HCT116 (cell line): ENCODE measurements around the gene THUMPD2. TPM values are rescaled to one million over a fixed set of nuclear protein-coding genes. Genes with fewer than 3 reads are reported as not detected.

Experiments
- ATAC-seq: fragments of 200-7000 bp; cut with Tn5 transposase; 2 replicates; pipeline ENCODE4 v1.9.1; 2020; ENCODE audit warnings: mild to moderate bottlenecking, moderate library complexity
- BruUV-seq: library from RNA; stranded (reverse); fragments of 400-500 nt; replicated peaks from 2 replicates; lab custom pipeline; 2021; lab: Mats Ljungman, UMichigan
- CTCF ChIA-PET: fragments of 300-600 bp; sonication (Branson Sonifier 250); formaldehyde crosslinking; loops from one replicate; lab custom pipeline; 2021; ENCODE audit warnings: antibody characterized with exemption; lab: Charles Lee
- POLR2A ChIA-PET: fragments of 300-600, 350-600 bp; sonication (Branson Sonifier 250); formaldehyde crosslinking; loops from one replicate; lab custom pipeline; 2021; ENCODE audit warnings: antibody characterized with exemption; lab: Charles Lee
- RAD21 ChIA-PET, 2 experiments: fragments of 300-600 bp; sonication (Branson Sonifier 250); formaldehyde crosslinking; loops; one replicate each; lab custom pipeline; 2023; ENCODE audit warnings: low total read pairs in 2 of 2; ENCODE audit not compliant: uncharacterized antibody in 2 of 2, unreplicated experiment in 2 of 2, low non-redundant PET in 1 of 2; lab: Charles Lee
- DNase-seq: peaks from one replicate; pipeline ENCODE4 v3.0.0-alpha.2; 2010; ENCODE audit warnings: low read depth, low spot score
- H2AFZ ChIP-seq: fragments of 200-600 bp; shearing (Covaris generic), sonication (generic); 2 replicates; pipeline ENCODE4 v1.6.1; 2017; ENCODE audit warnings: low read depth, mixed run types, mixed read lengths, antibody characterized with exemption, low read length; ENCODE audit not compliant: poor library complexity, severe bottlenecking
- H3K27ac ChIP-seq: 2 replicates; pipeline ENCODE4 v1.5.1; 2012; ENCODE audit warnings: low read depth, low read length
- H3K27me3 ChIP-seq: fragments of 200-600 bp; sonication (generic); 2 replicates; pipeline ENCODE4 v1.6.1; 2016; ENCODE audit warnings: mixed run types, low read length, mixed read lengths; ENCODE audit not compliant: insufficient read depth
- H3K36me3 ChIP-seq, 2 experiments: fragments of 200-500 bp in 1 of 2; fragments of 200-600 bp in 1 of 2; sonication (Bioruptor generic) in 1 of 2; sonication (generic) in 1 of 2; 2 replicates each; pipeline versions ENCODE4 v1.5.1 to v1.6.1; 2014 to 2016; ENCODE audit warnings: low read length in 2 of 2, inconsistent platforms in 1 of 2, mixed read lengths in 1 of 2, mixed run types in 1 of 2; ENCODE audit not compliant: insufficient read depth in 2 of 2, control insufficient read depth in 1 of 2
- H3K4me1 ChIP-seq, 2 experiments: fragments of 200-600 bp in 1 of 2; sonication (generic) in 1 of 2; 2 replicates each; pipeline versions ENCODE4 v1.5.1 to v1.6.1; 2012 to 2017; ENCODE audit warnings: low read length in 2 of 2, inconsistent platforms in 1 of 2, mild to moderate bottlenecking in 1 of 2, mixed read lengths in 1 of 2, mixed run types in 1 of 2, moderate library complexity in 1 of 2; ENCODE audit not compliant: insufficient read depth in 2 of 2, control insufficient read depth in 1 of 2
- H3K4me2 ChIP-seq: fragments of 200-600 bp; sonication (generic); 2 replicates; pipeline ENCODE4 v1.6.1; 2017; ENCODE audit warnings: mixed run types, low read length, mixed read lengths
- H3K4me3 ChIP-seq, 2 experiments: fragments of 200-600 bp in 1 of 2; sonication (generic) in 1 of 2; replicated peaks in 1 of 2; 2 replicates each; pipeline ENCODE4 v1.5.1; 2011 to 2016; ENCODE audit warnings: low read length in 2 of 2, control low read depth in 1 of 2, low read depth in 1 of 2, mild to moderate bottlenecking in 1 of 2, mixed read lengths in 1 of 2, mixed run types in 1 of 2
- H3K79me2 ChIP-seq: fragments of 200-600 bp; sonication (generic); 2 replicates; pipeline ENCODE4 v1.6.1; 2017; ENCODE audit warnings: mild to moderate bottlenecking, mixed run types, low read length, moderate library complexity, mixed read lengths; ENCODE audit not compliant: insufficient read depth
- H3K9ac ChIP-seq: fragments of 200-600 bp; sonication (generic); 2 replicates; pipeline ENCODE4 v1.6.1; 2016; ENCODE audit warnings: low read length, mixed read lengths
- H3K9me2 ChIP-seq: fragments of 200-600 bp; sonication (generic), shearing (Covaris generic); 2 replicates; pipeline ENCODE4 v1.6.1; 2017; ENCODE audit warnings: mixed run types, mild to moderate bottlenecking, moderate library complexity; ENCODE audit not compliant: insufficient read depth
- H3K9me3 ChIP-seq, 2 experiments: fragments of 200-500 bp in 1 of 2; fragments of 200-600 bp in 1 of 2; sonication (Bioruptor generic) in 1 of 2; sonication (generic) in 1 of 2; 2 replicates each; pipeline ENCODE4 v1.6.1; 2014 to 2017; ENCODE audit warnings: low read length in 2 of 2, mixed read lengths in 2 of 2, inconsistent platforms in 1 of 2, low read depth in 1 of 2, mild to moderate bottlenecking in 1 of 2, mixed run types in 1 of 2, moderate library complexity in 1 of 2; ENCODE audit not compliant: control insufficient read depth in 1 of 2, insufficient read depth in 1 of 2
- H4K20me1 ChIP-seq: fragments of 200-600 bp; sonication (generic), shearing (Covaris generic); 2 replicates; pipeline ENCODE4 v1.6.1; 2017; ENCODE audit warnings: mixed run types, mild to moderate bottlenecking, moderate library complexity; ENCODE audit not compliant: insufficient read depth
- CBX3 ChIP-seq: IDR thresholded peaks from 2 replicates; pipeline ENCODE4 v1.6.1; 2012; ENCODE audit warnings: low read depth
- CEBPB ChIP-seq: IDR thresholded peaks from 2 replicates; pipeline ENCODE4 v1.6.1; 2012; ENCODE audit warnings: low read depth
- JUND ChIP-seq: IDR thresholded peaks from 2 replicates; pipeline ENCODE4 v1.6.1; 2012
- POLR2AphosphoS5 ChIP-seq: IDR thresholded peaks from 2 replicates; pipeline ENCODE4 v1.6.1; 2011; ENCODE audit warnings: mild to moderate bottlenecking, low read depth, low read length, moderate library complexity
- SIN3A ChIP-seq: IDR thresholded peaks from 2 replicates; pipeline ENCODE4 v1.6.1; 2012; ENCODE audit warnings: low read depth
- SP1 ChIP-seq: IDR thresholded peaks from 2 replicates; pipeline ENCODE4 v1.6.1; 2012; ENCODE audit warnings: low read depth
- SRF ChIP-seq: IDR thresholded peaks from 2 replicates; pipeline ENCODE4 v1.6.1; 2012; ENCODE audit warnings: low read depth
- intact Hi-C: fragments of 100-400 bp; cut with micrococcal nuclease; formaldehyde crosslinking; loops from 2 replicates; pipeline ENCODE4 v1.10.0; 2022
- total RNA-seq: library from RNA; stranded (reverse); gene quantifications from one replicate; pipeline ENCODE4 v1.2.1, GENCODE V29; 2021; ENCODE audit not compliant: unreplicated experiment
- TF ChIP-seq, protein P1 (sequence below): IDR thresholded peaks from 2 replicates; pipeline ENCODE4 v1.6.1; 2012
- TF ChIP-seq, protein P2 (sequence below): IDR thresholded peaks from 2 replicates; pipeline ENCODE4 v1.6.1; 2011; ENCODE audit warnings: mild to moderate bottlenecking, low read length, moderate library complexity; ENCODE audit not compliant: insufficient replicate concordance; ENCODE audit errors: extremely low read depth
- TF ChIP-seq, protein P3 (sequence below): IDR thresholded peaks from 2 replicates; pipeline ENCODE4 v1.6.1; 2012; ENCODE audit warnings: low read depth

THUMPD2 gene
- total RNA-seq, 1 experiment from 2014 or later = 15.8 TPM

GRCh38 chr2:39712953-39713352 lies 66.1 kb downstream of the THUMPD2 start:
- intact Hi-C loops = no loop called here
- Histone ChIP-seq H3K9me2 (no peaks in the 10 kb centered on the region), H3K36me3 (no peaks in the 10 kb centered on the region), H3K4me3 (no peak overlapping the region), H3K4me1 (no peaks in the 10 kb centered on the region), H3K79me2 (no peaks in the 10 kb centered on the region), H3K27ac (no peak overlapping the region), H2AFZ (no peak overlapping the region), H4K20me1 (no peaks in the 10 kb centered on the region), H3K9me3 (no peaks in the 10 kb centered on the region), H3K9ac (no peak overlapping the region)
- ChIA-PET POLR2A (interaction anchor here (0.5 kb wide), 1 partner anchor 723 kb away, joined by 3 read pairs; no protein-coding TSS in a partner anchor), RAD21 (no interaction called here), CTCF (no interaction called here)
- DNase-seq (no peak), ATAC-seq (no peak)
- no TSS peak for BruUV-seq
- TF ChIP-seq SRF = no peak
- TF ChIP-seq, protein P1, sequence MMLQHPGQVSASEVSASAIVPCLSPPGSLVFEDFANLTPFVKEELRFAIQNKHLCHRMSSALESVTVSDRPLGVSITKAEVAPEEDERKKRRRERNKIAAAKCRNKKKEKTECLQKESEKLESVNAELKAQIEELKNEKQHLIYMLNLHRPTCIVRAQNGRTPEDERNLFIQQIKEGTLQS = no peak
- TF ChIP-seq, protein P2, sequence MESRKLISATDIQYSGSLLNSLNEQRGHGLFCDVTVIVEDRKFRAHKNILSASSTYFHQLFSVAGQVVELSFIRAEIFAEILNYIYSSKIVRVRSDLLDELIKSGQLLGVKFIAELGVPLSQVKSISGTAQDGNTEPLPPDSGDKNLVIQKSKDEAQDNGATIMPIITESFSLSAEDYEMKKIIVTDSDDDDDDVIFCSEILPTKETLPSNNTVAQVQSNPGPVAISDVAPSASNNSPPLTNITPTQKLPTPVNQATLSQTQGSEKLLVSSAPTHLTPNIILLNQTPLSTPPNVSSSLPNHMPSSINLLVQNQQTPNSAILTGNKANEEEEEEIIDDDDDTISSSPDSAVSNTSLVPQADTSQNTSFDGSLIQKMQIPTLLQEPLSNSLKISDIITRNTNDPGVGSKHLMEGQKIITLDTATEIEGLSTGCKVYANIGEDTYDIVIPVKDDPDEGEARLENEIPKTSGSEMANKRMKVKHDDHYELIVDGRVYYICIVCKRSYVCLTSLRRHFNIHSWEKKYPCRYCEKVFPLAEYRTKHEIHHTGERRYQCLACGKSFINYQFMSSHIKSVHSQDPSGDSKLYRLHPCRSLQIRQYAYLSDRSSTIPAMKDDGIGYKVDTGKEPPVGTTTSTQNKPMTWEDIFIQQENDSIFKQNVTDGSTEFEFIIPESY = no peak
- TF ChIP-seq, all 23 proteins: peak for 0
- H3K27me3 ChIP-seq = no peaks in the 10 kb centered on the region
- H3K4me2 ChIP-seq = no peak overlapping the region

- ChIA-PET CTCF (no interaction called here), RAD21 (no interaction called here), POLR2A (no interaction called here)
- no peak overlapping the region for H3K27ac ChIP-seq
- H3K79me2 ChIP-seq = no peaks in the 10 kb centered on the region
- TF ChIP-seq CEBPB = no peak
- no peak for TF ChIP-seq SP1
- no peak for TF ChIP-seq CBX3
- no peak for TF ChIP-seq SRF
- no peak for TF ChIP-seq POLR2AphosphoS5
- TF ChIP-seq, protein P3, sequence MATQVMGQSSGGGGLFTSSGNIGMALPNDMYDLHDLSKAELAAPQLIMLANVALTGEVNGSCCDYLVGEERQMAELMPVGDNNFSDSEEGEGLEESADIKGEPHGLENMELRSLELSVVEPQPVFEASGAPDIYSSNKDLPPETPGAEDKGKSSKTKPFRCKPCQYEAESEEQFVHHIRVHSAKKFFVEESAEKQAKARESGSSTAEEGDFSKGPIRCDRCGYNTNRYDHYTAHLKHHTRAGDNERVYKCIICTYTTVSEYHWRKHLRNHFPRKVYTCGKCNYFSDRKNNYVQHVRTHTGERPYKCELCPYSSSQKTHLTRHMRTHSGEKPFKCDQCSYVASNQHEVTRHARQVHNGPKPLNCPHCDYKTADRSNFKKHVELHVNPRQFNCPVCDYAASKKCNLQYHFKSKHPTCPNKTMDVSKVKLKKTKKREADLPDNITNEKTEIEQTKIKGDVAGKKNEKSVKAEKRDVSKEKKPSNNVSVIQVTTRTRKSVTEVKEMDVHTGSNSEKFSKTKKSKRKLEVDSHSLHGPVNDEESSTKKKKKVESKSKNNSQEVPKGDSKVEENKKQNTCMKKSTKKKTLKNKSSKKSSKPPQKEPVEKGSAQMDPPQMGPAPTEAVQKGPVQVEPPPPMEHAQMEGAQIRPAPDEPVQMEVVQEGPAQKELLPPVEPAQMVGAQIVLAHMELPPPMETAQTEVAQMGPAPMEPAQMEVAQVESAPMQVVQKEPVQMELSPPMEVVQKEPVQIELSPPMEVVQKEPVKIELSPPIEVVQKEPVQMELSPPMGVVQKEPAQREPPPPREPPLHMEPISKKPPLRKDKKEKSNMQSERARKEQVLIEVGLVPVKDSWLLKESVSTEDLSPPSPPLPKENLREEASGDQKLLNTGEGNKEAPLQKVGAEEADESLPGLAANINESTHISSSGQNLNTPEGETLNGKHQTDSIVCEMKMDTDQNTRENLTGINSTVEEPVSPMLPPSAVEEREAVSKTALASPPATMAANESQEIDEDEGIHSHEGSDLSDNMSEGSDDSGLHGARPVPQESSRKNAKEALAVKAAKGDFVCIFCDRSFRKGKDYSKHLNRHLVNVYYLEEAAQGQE = no peak
- TF ChIP-seq, protein P2 = no peak
- TF ChIP-seq SIN3A = no peak
- TF ChIP-seq JUND = no peak
- ATAC-seq = no peak
- no peak overlapping the region for H3K9ac ChIP-seq
- DNase-seq = no peak
- no peaks in the 10 kb centered on the region for H4K20me1 ChIP-seq
- no peak overlapping the region for H3K4me2 ChIP-seq
- no peaks in the 10 kb centered on the region for H3K36me3 ChIP-seq
- no TSS peak for BruUV-seq
- H3K4me1 ChIP-seq = no peaks in the 10 kb centered on the region
- no peak overlapping the region for H3K4me3 ChIP-seq
- H3K9me3 ChIP-seq = no peaks in the 10 kb centered on the region
- intact Hi-C loops = no loop called here
- no peaks in the 10 kb centered on the region for H3K9me2 ChIP-seq
- H3K27me3 ChIP-seq = no peaks in the 10 kb centered on the region
- H2AFZ ChIP-seq = no peak overlapping the region
These were observed 68.3 kb downstream of the THUMPD2 start for GRCh38 chr2:39710807-39711206.
